WTC11 (cell line): Measurements from ENCODE around the gene STARD10. TPM values are rescaled to one million over a fixed set of nuclear protein-coding genes. Genes with fewer than 3 reads are reported as not detected.

Experiments
- ATAC-seq: fragments of 200-7000 bp; cut with Tn5 transposase; 2 replicates; pipeline ENCODE4 v1.10.0; 2021; ENCODE audit warnings: mild to moderate bottlenecking, moderate library complexity
- CTCF ChIA-PET: fragments of 300-600 bp; sonication (Branson Sonifier 250); formaldehyde crosslinking; loops from one replicate; lab custom pipeline; 2021; ENCODE audit warnings: antibody characterized with exemption; lab: Charles Lee
- POLR2A ChIA-PET: fragments of 350-600 bp; sonication (Branson Sonifier 250); formaldehyde crosslinking; loops from one replicate; lab custom pipeline; 2021; ENCODE audit warnings: antibody characterized with exemption; lab: Charles Lee
- DNase-seq: peaks from one replicate; pipeline ENCODE4 v3.0.0; 2021; ENCODE audit warnings: low spot score
- H3K27ac Mint-ChIP-seq: 2 replicates; pipeline ENCODE4 v1.8.0; 2021; ENCODE audit warnings: mixed read lengths
- H3K27me3 Mint-ChIP-seq: 2 replicates; pipeline ENCODE4 v1.8.0; 2021; ENCODE audit warnings: low read depth, mild to moderate bottlenecking, moderate library complexity, mixed read lengths
- H3K36me3 Mint-ChIP-seq: 2 replicates; pipeline ENCODE4 v1.8.0; 2021; ENCODE audit warnings: mixed read lengths
- H3K4me1 Mint-ChIP-seq: 2 replicates; pipeline ENCODE4 v1.8.0; 2022; ENCODE audit warnings: mixed read lengths
- H3K4me3 Mint-ChIP-seq: 2 replicates; pipeline ENCODE4 v1.8.0; 2021; ENCODE audit warnings: mild to moderate bottlenecking, moderate library complexity, mixed read lengths
- H3K9me3 Mint-ChIP-seq: 2 replicates; pipeline ENCODE4 v1.8.0; 2021; ENCODE audit warnings: mixed read lengths
- ERG ChIP-seq: fragments of 250-450 bp; sonication (Bioruptor Pico); IDR thresholded peaks from 2 replicates; pipeline ENCODE4 v1.8.0; 2021; ENCODE audit warnings: mild to moderate bottlenecking
- ESRRA ChIP-seq: sonication (generic); formaldehyde crosslinking; IDR thresholded peaks from 2 replicates; pipeline ENCODE4 v1.8.1; 2022; ENCODE audit warnings: mild to moderate bottlenecking, missing genetic modification reagents, borderline replicate concordance
- FOXP1 ChIP-seq: sonication (generic); formaldehyde crosslinking; IDR thresholded peaks from 2 replicates; pipeline ENCODE4 v1.8.0; 2022; ENCODE audit warnings: missing genetic modification reagents, mild to moderate bottlenecking, moderate library complexity, borderline replicate concordance
- GRHL2 ChIP-seq: fragments of 250-450 bp; sonication (Bioruptor Pico); IDR thresholded peaks from 2 replicates; pipeline ENCODE4 v1.8.0; 2022; ENCODE audit warnings: mild to moderate bottlenecking, moderate library complexity; ENCODE audit not compliant: insufficient replicate concordance, severe bottlenecking
- HMGA2 ChIP-seq: fragments of 250-450 bp; sonication (Bioruptor Pico); IDR thresholded peaks from 2 replicates; pipeline ENCODE4 v1.4.0; 2021; ENCODE audit warnings: mild to moderate bottlenecking, moderate library complexity
- IRF2 ChIP-seq: sonication (generic); formaldehyde crosslinking; IDR thresholded peaks from 2 replicates; pipeline ENCODE4 v1.8.0; 2022; ENCODE audit warnings: low read depth, missing genetic modification reagents, borderline replicate concordance
- JUN ChIP-seq: sonication (generic); formaldehyde crosslinking; IDR thresholded peaks from 2 replicates; pipeline ENCODE4 v1.8.0; 2023; ENCODE audit warnings: mild to moderate bottlenecking, missing genetic modification reagents
- KAT7 ChIP-seq: sonication (generic); formaldehyde crosslinking; IDR thresholded peaks from 2 replicates; pipeline ENCODE4 v1.8.1; 2023; ENCODE audit warnings: missing genetic modification reagents, mild to moderate bottlenecking, borderline replicate concordance
- NFATC4 ChIP-seq: fragments of 250-450 bp; sonication (Bioruptor Pico); IDR thresholded peaks from 2 replicates; pipeline ENCODE4 v1.9.0; 2021; ENCODE audit warnings: mild to moderate bottlenecking
- NR1H2 ChIP-seq: sonication (generic); formaldehyde crosslinking; IDR thresholded peaks from 2 replicates; pipeline ENCODE4 v1.9.0; 2021; ENCODE audit warnings: mild to moderate bottlenecking, moderate library complexity, missing genetic modification reagents
- NR2C2 ChIP-seq: sonication (generic); formaldehyde crosslinking; IDR thresholded peaks from 2 replicates; pipeline ENCODE4 v1.8.0; 2022; ENCODE audit warnings: mild to moderate bottlenecking, missing genetic modification reagents
- SMAD3 ChIP-seq: sonication (generic); formaldehyde crosslinking; IDR thresholded peaks from 2 replicates; pipeline ENCODE4 v1.8.0; 2022; ENCODE audit warnings: missing genetic modification reagents, mild to moderate bottlenecking, borderline replicate concordance
- TEAD1 ChIP-seq: sonication (generic); formaldehyde crosslinking; IDR thresholded peaks from 2 replicates; pipeline ENCODE4 v1.8.0; 2022; ENCODE audit warnings: mild to moderate bottlenecking, missing genetic modification reagents
- TEAD4 ChIP-seq: sonication (generic); formaldehyde crosslinking; IDR thresholded peaks from 2 replicates; pipeline ENCODE4 v1.8.0; 2022; ENCODE audit warnings: mild to moderate bottlenecking, missing genetic modification reagents
- TP53 ChIP-seq: sonication (generic); formaldehyde crosslinking; IDR thresholded peaks from 2 replicates; pipeline ENCODE4 v1.8.1; 2023; ENCODE audit warnings: mild to moderate bottlenecking, missing genetic modification reagents
- ZBTB21 ChIP-seq: sonication (generic); formaldehyde crosslinking; IDR thresholded peaks from 2 replicates; pipeline ENCODE4 v1.8.1; 2023; ENCODE audit warnings: mild to moderate bottlenecking, missing genetic modification reagents, borderline replicate concordance
- ZNF121 ChIP-seq: sonication (generic); formaldehyde crosslinking; IDR thresholded peaks from 2 replicates; pipeline ENCODE4 v1.8.0; 2023; ENCODE audit warnings: missing genetic modification reagents
- ZNF219 ChIP-seq: sonication (generic); formaldehyde crosslinking; IDR thresholded peaks from 2 replicates; pipeline ENCODE4 v1.8.0; 2023; ENCODE audit warnings: missing genetic modification reagents, mild to moderate bottlenecking, borderline replicate concordance
- ZNF317 ChIP-seq: sonication (generic); formaldehyde crosslinking; IDR thresholded peaks from 2 replicates; pipeline ENCODE4 v1.8.1; 2023; ENCODE audit warnings: low read depth, mild to moderate bottlenecking, moderate library complexity, missing genetic modification reagents, borderline replicate concordance
- ZNF423 ChIP-seq: fragments of 250-450 bp; sonication (Bioruptor Pico); IDR thresholded peaks from 2 replicates; pipeline ENCODE4 v2.1.2; 2022; ENCODE audit warnings: mild to moderate bottlenecking, moderate library complexity
- ZNF671 ChIP-seq: fragments of 250-450 bp; sonication (Bioruptor Pico); IDR thresholded peaks from 2 replicates; pipeline ENCODE4 v1.8.0; 2021; ENCODE audit warnings: mild to moderate bottlenecking
- total RNA-seq: library from RNA; stranded (reverse); gene quantifications from 3 replicates; pipeline ENCODE4 v1.2.3, GENCODE V29; 2021
- TF ChIP-seq, protein P1 (sequence below): sonication (generic); formaldehyde crosslinking; IDR thresholded peaks from 2 replicates; pipeline ENCODE4 v1.8.0; 2023; ENCODE audit warnings: mild to moderate bottlenecking, missing genetic modification reagents
- TF ChIP-seq, protein P2 (sequence below): fragments of 250-450 bp; sonication (Bioruptor Pico); IDR thresholded peaks from 2 replicates; pipeline ENCODE4 v1.9.0; 2021; ENCODE audit warnings: mild to moderate bottlenecking
- TF ChIP-seq, protein P3 (sequence below): sonication (generic); formaldehyde crosslinking; IDR thresholded peaks from 2 replicates; pipeline ENCODE4 v1.8.1; 2022; ENCODE audit warnings: low read depth, mild to moderate bottlenecking, moderate library complexity, missing genetic modification reagents, borderline replicate concordance
- TF ChIP-seq, protein P4 (sequence below): sonication (generic); formaldehyde crosslinking; IDR thresholded peaks from 2 replicates; pipeline ENCODE4 v1.8.1; 2023; ENCODE audit warnings: mild to moderate bottlenecking, missing genetic modification reagents, moderate library complexity
- TF ChIP-seq, protein P5 (sequence below): fragments of 250-450 bp; sonication (Bioruptor Pico); IDR thresholded peaks from 2 replicates; pipeline ENCODE4 v1.9.0; 2021; ENCODE audit warnings: moderate library complexity, mild to moderate bottlenecking, inconsistent platforms, borderline replicate concordance

STARD10 gene
- total RNA-seq, 1 experiment from 2014 or later, result 32.0 TPM

DNA sequence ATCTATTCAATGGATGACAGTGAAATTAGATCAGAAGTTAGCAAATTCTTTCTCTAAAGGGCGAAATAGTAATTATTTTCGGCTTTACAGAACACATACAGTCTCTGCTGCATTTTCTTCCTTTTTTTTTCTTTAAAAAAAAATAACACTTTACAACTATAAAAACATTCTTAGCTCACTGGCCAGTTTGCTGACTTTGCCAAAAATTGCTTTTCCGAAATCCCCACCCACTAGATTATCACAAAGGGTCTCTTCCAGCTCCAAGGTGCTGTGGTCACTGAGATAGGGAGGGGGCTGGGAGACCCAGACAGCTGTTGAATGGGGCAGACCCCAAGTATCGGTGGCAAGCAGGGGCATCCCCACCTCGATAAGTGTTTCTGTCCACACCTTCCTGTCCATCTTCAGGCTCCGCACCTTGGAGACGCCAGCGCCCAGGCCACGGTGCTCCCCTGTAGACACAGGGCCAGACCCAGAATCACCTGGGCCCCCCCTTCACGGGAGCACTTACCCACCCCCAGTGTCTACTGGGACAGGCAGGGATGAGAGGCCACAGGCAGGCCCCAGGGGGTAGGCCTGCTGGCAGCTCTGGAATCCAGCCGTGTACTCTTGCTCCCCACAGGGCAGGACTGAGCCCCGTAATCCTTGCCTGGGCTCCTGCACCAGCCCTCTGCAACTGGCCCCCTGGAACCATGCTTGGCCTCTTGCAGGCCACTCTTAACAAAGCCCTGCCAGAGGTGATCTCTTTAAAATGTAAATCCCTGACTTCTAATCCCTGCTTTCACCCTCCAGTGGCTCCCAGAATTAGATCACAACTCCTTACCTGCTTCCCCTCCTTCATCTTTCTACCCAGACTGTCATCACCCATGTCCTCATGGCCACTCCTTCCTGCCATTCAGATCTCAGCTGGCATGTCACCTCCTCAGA lies 88.1 kb downstream of the STARD10 start:
- H3K27ac Mint-ChIP-seq, result peak overlapping the region; percentile 47
- H3K9me3 Mint-ChIP-seq, result no peaks in the 10 kb centered on the region
- POLR2A ChIA-PET, result no interaction called here
- ATAC-seq, result peak; percentile 77
- H3K27me3 Mint-ChIP-seq, result no peaks in the 10 kb centered on the region
- peaks cover 42% of the 10 kb centered on the region for H3K4me1 Mint-ChIP-seq
- no peak for DNase-seq
- H3K36me3 Mint-ChIP-seq, result peaks cover 18% of the 10 kb centered on the region; the same call in 1 of the 2 replicates
- TF ChIP-seq NFATC4 (CRISPR knock-in tag) (no peak), FOXP1 (CRISPR knock-in tag) (no peak), ERG (CRISPR knock-in tag) (no peak), ZNF121 (CRISPR knock-in tag) (no peak), ZNF671 (no peak), ZBTB21 (CRISPR knock-in tag) (no peak), ESRRA (CRISPR knock-in tag) (no peak), NR1H2 (CRISPR knock-in tag) (no peak), ZNF423 (CRISPR knock-in tag) (peak; percentile 90), JUN (CRISPR knock-in tag) (no peak), NR2C2 (CRISPR knock-in tag) (no peak)
- TF ChIP-seq, protein P1, sequence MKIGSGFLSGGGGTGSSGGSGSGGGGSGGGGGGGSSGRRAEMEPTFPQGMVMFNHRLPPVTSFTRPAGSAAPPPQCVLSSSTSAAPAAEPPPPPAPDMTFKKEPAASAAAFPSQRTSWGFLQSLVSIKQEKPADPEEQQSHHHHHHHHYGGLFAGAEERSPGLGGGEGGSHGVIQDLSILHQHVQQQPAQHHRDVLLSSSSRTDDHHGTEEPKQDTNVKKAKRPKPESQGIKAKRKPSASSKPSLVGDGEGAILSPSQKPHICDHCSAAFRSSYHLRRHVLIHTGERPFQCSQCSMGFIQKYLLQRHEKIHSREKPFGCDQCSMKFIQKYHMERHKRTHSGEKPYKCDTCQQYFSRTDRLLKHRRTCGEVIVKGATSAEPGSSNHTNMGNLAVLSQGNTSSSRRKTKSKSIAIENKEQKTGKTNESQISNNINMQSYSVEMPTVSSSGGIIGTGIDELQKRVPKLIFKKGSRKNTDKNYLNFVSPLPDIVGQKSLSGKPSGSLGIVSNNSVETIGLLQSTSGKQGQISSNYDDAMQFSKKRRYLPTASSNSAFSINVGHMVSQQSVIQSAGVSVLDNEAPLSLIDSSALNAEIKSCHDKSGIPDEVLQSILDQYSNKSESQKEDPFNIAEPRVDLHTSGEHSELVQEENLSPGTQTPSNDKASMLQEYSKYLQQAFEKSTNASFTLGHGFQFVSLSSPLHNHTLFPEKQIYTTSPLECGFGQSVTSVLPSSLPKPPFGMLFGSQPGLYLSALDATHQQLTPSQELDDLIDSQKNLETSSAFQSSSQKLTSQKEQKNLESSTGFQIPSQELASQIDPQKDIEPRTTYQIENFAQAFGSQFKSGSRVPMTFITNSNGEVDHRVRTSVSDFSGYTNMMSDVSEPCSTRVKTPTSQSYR, result 0 out of 2 replicates have a peak, but pooled peaks have one; percentile 27
- TF ChIP-seq, protein P2, sequence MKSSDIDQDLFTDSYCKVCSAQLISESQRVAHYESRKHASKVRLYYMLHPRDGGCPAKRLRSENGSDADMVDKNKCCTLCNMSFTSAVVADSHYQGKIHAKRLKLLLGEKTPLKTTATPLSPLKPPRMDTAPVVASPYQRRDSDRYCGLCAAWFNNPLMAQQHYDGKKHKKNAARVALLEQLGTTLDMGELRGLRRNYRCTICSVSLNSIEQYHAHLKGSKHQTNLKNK (CRISPR knock-in tag), result no peak
- TF ChIP-seq, protein P3, sequence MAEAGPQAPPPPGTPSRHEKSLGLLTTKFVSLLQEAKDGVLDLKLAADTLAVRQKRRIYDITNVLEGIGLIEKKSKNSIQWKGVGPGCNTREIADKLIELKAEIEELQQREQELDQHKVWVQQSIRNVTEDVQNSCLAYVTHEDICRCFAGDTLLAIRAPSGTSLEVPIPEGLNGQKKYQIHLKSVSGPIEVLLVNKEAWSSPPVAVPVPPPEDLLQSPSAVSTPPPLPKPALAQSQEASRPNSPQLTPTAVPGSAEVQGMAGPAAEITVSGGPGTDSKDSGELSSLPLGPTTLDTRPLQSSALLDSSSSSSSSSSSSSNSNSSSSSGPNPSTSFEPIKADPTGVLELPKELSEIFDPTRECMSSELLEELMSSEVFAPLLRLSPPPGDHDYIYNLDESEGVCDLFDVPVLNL (CRISPR knock-in tag), result no peak
- TF ChIP-seq, protein P4, sequence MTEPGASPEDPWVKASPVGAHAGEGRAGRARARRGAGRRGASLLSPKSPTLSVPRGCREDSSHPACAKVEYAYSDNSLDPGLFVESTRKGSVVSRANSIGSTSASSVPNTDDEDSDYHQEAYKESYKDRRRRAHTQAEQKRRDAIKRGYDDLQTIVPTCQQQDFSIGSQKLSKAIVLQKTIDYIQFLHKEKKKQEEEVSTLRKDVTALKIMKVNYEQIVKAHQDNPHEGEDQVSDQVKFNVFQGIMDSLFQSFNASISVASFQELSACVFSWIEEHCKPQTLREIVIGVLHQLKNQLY (CRISPR knock-in tag), result no peak
- CTCF ChIA-PET, result interaction anchor here (0.6 to 7.4 kb wide), 7 partner anchors 18 to 234 kb away, joined by 3 to 53 read pairs (median 3); partner anchors contain the start of gene STARD10
- H3K4me3 Mint-ChIP-seq, result 0 out of 2 replicates have a peak overlapping the region, but pooled peaks have one; percentile 9

DNA sequence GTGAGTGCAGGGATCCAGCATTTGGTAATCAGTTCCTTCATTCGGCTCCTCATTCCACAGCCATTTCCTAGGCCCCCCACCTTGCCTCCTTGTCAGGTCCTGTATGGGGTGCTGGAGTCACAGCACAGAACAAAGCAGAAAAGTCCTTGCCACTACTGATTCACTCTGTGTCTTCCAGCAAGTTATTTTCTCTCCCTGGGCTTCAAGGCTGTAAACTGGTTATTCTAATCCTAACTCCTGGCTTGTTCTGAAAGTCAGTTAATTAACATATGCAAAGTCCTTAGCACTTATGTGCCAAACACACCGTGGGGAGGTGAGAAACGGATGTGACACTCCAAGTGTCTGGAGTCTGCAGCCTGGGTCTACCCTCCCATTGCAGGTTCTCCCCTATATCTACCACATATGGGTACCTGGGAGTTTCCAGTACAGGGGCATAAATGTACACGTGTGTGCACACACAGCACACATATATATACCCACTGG lies 89.0 kb downstream of the STARD10 start:
- no peaks in the 10 kb centered on the region for H3K27me3 Mint-ChIP-seq
- POLR2A ChIA-PET, result no interaction called here
- DNase-seq, result no peak
- no peak for TF ChIP-seq GRHL2 (CRISPR knock-in tag)
- TF ChIP-seq TEAD1, result no peak
- no peak for TF ChIP-seq IRF2 (CRISPR knock-in tag)
- no peak for TF ChIP-seq TP53 (CRISPR knock-in tag)
- no peak for TF ChIP-seq TEAD4 (CRISPR knock-in tag)
- no peak for TF ChIP-seq SMAD3 (CRISPR knock-in tag)
- TF ChIP-seq KAT7, result no peak
- no peak for TF ChIP-seq NFATC4 (CRISPR knock-in tag)
- TF ChIP-seq ZNF317 (CRISPR knock-in tag), result no peak
- TF ChIP-seq ZNF219 (CRISPR knock-in tag), result no peak
- TF ChIP-seq, protein P5, sequence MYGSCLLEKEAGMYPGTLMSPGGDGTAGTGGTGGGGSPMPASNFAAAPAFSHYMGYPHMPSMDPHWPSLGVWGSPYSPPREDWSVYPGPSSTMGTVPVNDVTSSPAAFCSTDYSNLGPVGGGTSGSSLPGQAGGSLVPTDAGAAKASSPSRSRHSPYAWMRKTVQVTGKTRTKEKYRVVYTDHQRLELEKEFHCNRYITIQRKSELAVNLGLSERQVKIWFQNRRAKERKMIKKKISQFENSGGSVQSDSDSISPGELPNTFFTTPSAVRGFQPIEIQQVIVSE (CRISPR knock-in tag), result no peak
- TF ChIP-seq HMGA2 (CRISPR knock-in tag), result no peak
- TF ChIP-seq, all 79 proteins: peak for 0
- Mint-ChIP-seq H3K4me3 (no peak overlapping the region), H3K9me3 (no peaks in the 10 kb centered on the region), H3K27ac (peak overlapping the region; percentile 44; the same call in 1 of the 2 replicates), H3K36me3 (peaks cover 21% of the 10 kb centered on the region; the same call in 1 of the 2 replicates), H3K4me1 (peaks cover 42% of the 10 kb centered on the region)
- ATAC-seq, result no peak; the same call in 1 of the 2 replicates
- CTCF ChIA-PET, result interaction anchor here (1.5 to 7.4 kb wide), 5 partner anchors 20 to 233 kb away, joined by 5 to 53 read pairs (median 6); no protein-coding TSS in a partner anchor
